SK-N-MC (cell line): ENCODE measurements around the gene CDKN2B-AS1.

Source experiments
- EZH2 ChIP-seq: fragments of 200-600 bp; sonication (generic); IDR thresholded peaks from one replicate; pipeline ENCODE4 v1.6.1; 2017; ENCODE audit warnings: antibody characterized with exemption
- FOXP2 ChIP-seq: optimal IDR thresholded peaks from 2 replicates; pipeline ENCODE3; 2011; ENCODE audit warnings: mild to moderate bottlenecking, moderate library complexity; ENCODE audit not compliant: insufficient read depth; ENCODE audit errors: extremely low read length, control extremely low read depth
- POLR2AphosphoS5 ChIP-seq: IDR thresholded peaks from 2 replicates; pipeline ENCODE4 v1.6.1; 2012; ENCODE audit warnings: mild to moderate bottlenecking, low read depth, low read length, borderline replicate concordance

- TF ChIP-seq EZH2 (no peak), POLR2AphosphoS5 (no peak), FOXP2 (no peak)
Observed at GRCh38 chr9:22005702-22006606, 11.4 kb downstream of the CDKN2B-AS1 start.
